ENCODE data around the gene SQSTM1.
A peak's percentile ranks its signal among the peaks of the same experiment; 100 is the strongest.

Gene SQSTM1

DNA sequence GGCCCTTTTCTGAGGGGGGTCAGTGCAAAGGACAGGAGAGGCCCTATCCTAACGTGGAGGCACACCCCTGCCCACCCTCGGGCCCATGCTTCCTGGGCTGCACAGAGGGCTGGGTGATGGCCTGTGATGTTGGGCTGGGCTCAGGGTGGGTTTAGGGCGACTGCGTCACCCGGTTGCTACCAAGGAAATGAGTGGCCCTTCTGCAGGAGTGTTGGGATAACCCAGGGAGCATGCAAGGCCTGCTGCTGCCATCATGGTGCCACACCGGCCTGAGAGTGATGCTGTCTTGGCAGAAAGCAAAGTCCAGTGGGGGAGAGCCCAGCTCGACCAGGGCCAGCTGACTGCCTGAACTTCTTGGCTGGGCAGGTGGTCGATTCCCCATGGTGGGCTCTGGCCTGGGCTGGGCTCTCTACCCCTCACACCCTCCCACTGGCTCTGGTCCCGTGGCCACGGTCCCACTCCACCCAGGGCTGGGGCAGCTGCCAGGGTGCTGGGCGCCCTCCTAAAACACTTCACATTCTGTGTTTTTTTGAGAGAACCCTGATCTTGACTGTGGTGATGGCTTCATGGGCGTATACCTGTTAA, 59.5 kb downstream of the SQSTM1 start:
- no peak for DNase-seq
- no peak overlapping the region for H3K27ac Mint-ChIP-seq
- H3K27me3 Mint-ChIP-seq (ENCODE audit: low read depth, poor library complexity) = peaks cover 3% of the 10 kb centered on the region
- H3K9me3 Mint-ChIP-seq = peaks cover 32% of the 10 kb centered on the region
- H3K4me1 Mint-ChIP-seq = no peaks in the 10 kb centered on the region
- TF ChIP-seq, protein P1, sequence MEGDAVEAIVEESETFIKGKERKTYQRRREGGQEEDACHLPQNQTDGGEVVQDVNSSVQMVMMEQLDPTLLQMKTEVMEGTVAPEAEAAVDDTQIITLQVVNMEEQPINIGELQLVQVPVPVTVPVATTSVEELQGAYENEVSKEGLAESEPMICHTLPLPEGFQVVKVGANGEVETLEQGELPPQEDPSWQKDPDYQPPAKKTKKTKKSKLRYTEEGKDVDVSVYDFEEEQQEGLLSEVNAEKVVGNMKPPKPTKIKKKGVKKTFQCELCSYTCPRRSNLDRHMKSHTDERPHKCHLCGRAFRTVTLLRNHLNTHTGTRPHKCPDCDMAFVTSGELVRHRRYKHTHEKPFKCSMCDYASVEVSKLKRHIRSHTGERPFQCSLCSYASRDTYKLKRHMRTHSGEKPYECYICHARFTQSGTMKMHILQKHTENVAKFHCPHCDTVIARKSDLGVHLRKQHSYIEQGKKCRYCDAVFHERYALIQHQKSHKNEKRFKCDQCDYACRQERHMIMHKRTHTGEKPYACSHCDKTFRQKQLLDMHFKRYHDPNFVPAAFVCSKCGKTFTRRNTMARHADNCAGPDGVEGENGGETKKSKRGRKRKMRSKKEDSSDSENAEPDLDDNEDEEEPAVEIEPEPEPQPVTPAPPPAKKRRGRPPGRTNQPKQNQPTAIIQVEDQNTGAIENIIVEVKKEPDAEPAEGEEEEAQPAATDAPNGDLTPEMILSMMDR (IDR thresholded peaks at IDR 0.05) = no peak
- H3K4me3 Mint-ChIP-seq = no peak overlapping the region
- H3K36me3 Mint-ChIP-seq (ENCODE audit: low read depth) = peaks cover 63% of the 10 kb centered on the region

DNA sequence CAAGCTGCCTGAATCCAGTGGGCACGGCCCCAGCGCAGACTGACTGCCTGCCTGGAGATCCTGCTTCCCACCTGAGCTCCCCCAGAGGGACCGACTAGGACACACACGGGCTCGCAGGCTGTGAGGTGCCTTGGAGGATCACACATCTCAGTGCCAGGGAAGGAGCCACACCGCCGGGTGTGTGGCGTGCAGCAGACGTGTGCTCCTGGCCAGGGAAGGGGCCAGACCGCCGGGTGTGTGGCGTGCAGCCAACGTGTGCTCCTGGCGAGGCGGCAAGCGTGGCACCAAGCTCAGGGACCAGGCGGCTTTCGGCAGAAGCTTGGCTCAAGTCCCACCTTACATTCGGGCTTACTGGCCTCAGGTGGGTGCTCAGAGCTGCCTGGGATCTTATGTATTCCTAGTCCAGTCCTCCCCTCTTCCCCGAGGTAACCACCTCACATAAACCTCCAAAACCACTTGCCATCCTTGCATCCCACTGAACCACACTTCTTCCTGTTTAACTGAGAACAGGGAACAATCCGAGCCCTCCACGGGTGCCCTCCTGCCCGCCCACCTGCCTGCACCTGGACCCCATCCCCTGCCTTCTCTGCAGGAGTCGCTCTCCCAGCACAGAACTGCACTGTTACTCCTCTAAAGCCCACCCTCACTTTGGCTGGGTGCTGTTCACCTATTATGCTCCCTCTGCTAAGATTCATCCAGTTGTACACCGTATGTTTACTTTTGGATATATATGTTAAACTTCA, 60.3 kb downstream of the SQSTM1 start:
- no peak overlapping the region for H3K4me3 Mint-ChIP-seq
- DNase-seq = no peak
- H3K27me3 Mint-ChIP-seq (ENCODE audit: low read depth, poor library complexity) = peaks cover 3% of the 10 kb centered on the region
- peaks cover 71% of the 10 kb centered on the region for H3K36me3 Mint-ChIP-seq (ENCODE audit: low read depth)
- H3K9me3 Mint-ChIP-seq = peaks cover 39% of the 10 kb centered on the region
- H3K4me1 Mint-ChIP-seq = peaks cover 1% of the 10 kb centered on the region
- TF ChIP-seq, protein P1 (IDR thresholded peaks at IDR 0.05) = no peak
- no peak overlapping the region for H3K27ac Mint-ChIP-seq

DNA sequence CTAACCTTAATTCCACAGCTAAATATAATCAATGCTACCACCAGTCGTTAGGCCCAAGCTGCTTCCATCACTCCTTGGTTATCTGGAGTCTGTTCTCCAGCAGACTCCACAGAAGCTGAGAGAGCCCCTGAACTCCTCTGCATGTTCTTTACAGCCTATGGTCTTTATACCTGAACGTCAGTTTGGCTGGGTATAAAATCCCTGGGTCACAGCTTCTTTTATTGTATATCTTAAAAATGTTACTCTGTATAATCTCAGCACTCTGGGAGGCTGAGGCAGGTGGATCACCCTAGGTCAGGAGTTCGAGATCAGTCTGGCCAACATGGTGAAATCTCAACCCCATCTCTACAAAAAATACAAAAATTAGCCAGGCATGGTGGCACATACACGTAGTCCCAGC, 61.6 kb downstream of the SQSTM1 start:
- Mint-ChIP-seq H3K4me3 (no peak overlapping the region), H3K9me3 (peaks cover 41% of the 10 kb centered on the region), H3K27ac (no peak overlapping the region), H3K4me1 (peaks cover 8% of the 10 kb centered on the region), H3K27me3 (ENCODE audit: low read depth, poor library complexity) (peaks cover 3% of the 10 kb centered on the region), H3K36me3 (ENCODE audit: low read depth) (peaks cover 74% of the 10 kb centered on the region)
- TF ChIP-seq, protein P1 (IDR thresholded peaks at IDR 0.05) = no peak
- no peak for DNase-seq

DNA sequence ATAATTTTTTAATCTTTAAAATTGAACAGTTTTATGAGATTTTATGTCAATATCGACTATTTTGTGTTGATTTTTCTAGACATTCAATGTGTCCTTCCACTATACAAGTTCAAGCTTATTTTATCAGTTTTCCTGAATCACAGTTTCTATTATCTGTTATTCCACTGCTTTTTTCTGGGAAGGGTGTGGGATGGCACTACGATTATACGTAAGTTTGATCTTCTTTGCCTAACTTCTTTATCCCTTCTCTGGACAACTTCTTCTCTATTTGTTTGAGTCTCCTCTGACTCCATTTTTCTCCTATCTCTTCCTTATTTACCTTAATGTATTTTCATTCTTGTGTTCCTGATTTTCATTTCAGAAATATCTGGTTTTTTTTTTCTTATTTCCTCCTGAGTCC, 62.5 kb downstream of the SQSTM1 start:
- TF ChIP-seq, protein P1 (IDR thresholded peaks at IDR 0.05) = no peak
- Mint-ChIP-seq H3K27me3 (ENCODE audit: low read depth, poor library complexity) (peaks cover 6% of the 10 kb centered on the region), H3K4me1 (peaks cover 8% of the 10 kb centered on the region), H3K27ac (no peak overlapping the region), H3K36me3 (ENCODE audit: low read depth) (peaks cover 75% of the 10 kb centered on the region), H3K4me3 (no peak overlapping the region), H3K9me3 (peaks cover 41% of the 10 kb centered on the region)
- DNase-seq = no peak

DNA sequence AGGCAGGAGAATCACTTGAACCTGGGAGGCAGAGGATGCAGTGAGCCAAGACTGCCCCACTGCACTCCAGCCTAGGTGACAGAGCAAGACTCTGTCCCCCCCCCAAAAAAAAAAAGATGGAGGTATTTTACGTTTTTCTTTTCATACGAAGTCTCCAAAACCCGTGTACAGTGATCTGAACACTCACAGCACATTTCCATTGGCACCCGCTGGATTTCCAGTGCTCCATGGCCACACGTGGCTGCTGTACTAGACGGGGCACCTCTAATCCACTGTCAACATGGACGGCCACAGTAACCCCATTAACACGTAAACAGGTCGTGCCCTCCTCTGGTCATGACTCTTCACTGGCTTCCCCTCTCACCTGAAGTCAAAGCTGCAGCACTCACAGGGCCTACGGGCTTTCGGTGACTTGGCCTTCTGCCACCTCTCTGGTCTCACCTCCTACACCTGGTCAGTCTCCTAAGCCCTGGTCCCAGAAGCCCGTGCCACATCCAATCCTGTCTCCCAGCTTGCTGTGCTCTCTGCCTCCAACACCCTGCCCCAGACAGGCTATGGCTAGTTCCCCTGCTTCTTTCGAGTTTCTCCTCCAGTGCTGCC, 64.9 kb downstream of the SQSTM1 start:
- Mint-ChIP-seq H3K9me3 (peaks cover 41% of the 10 kb centered on the region), H3K36me3 (ENCODE audit: low read depth) (peaks cover 94% of the 10 kb centered on the region), H3K27me3 (ENCODE audit: low read depth, poor library complexity) (peaks cover 6% of the 10 kb centered on the region), H3K27ac (peak overlapping the region; percentile 85), H3K4me1 (peaks cover 8% of the 10 kb centered on the region), H3K4me3 (no peak overlapping the region)
- no peak for DNase-seq
- TF ChIP-seq, protein P1 (IDR thresholded peaks at IDR 0.05) = no peak

All from nephron progenitor cell (in vitro differentiated cells).